ENCODE data around the gene SH3RF2.

SH3RF2 gene

GRCh38 chr5:145942201-145942600, 5.8 kb downstream of the SH3RF2 start:
- Histone ChIP-seq H3K4me2 (ENCODE audit: low read length) (no peak overlapping the region), H3K4me3 (ENCODE audit: low read depth, low read length, poor library complexity, severe bottlenecking) (no peak overlapping the region), H3K9me2 (ENCODE audit: low read depth, low read length) (no peaks in the 10 kb centered on the region), H3K27ac (ENCODE audit: low read depth, low read length, poor library complexity, severe bottlenecking) (no peak overlapping the region), H3K4me1 (ENCODE audit: insufficient read depth, low read length, severe bottlenecking) (no peaks in the 10 kb centered on the region), H3K79me2 (ENCODE audit: insufficient read depth, low read length) (no peaks in the 10 kb centered on the region), H3K9ac (ENCODE audit: low read length) (no peak overlapping the region), H3K36me3 (ENCODE audit: insufficient read depth, low read length) (no peaks in the 10 kb centered on the region), H3F3A (ENCODE audit: insufficient read depth, low read length) (no peaks in the 10 kb centered on the region), H2AFZ (ENCODE audit: low read length) (no peak overlapping the region), H3K9me3 (ENCODE audit: low read length) (no peaks in the 10 kb centered on the region), H4K20me1 (ENCODE audit: insufficient read depth, low read length) (no peaks in the 10 kb centered on the region), H3K27me3 (ENCODE audit: insufficient read depth, low read length) (no peaks in the 10 kb centered on the region)
- TF ChIP-seq CTCF (IDR thresholded peaks at IDR 0.05; ENCODE audit: low read length) (no peak), EZH2 (IDR thresholded peaks at IDR 0.05; ENCODE audit: borderline replicate concordance, low read length) (no peak)

GRCh38 chr5:145942749-145943148, 6.4 kb downstream of the SH3RF2 start:
- H3K4me3 ChIP-seq (ENCODE audit: low read depth, low read length, poor library complexity, severe bottlenecking) = no peak overlapping the region
- no peaks in the 10 kb centered on the region for H4K20me1 ChIP-seq (ENCODE audit: insufficient read depth, low read length)
- no peak overlapping the region for H2AFZ ChIP-seq (ENCODE audit: low read length)
- H3K9ac ChIP-seq (ENCODE audit: low read length) = no peak overlapping the region
- H3K36me3 ChIP-seq (ENCODE audit: insufficient read depth, low read length) = no peaks in the 10 kb centered on the region
- no peaks in the 10 kb centered on the region for H3K9me2 ChIP-seq (ENCODE audit: low read depth, low read length)
- H3K4me2 ChIP-seq (ENCODE audit: low read length) = no peak overlapping the region
- no peaks in the 10 kb centered on the region for H3K9me3 ChIP-seq (ENCODE audit: low read length)
- TF ChIP-seq EZH2 (IDR thresholded peaks at IDR 0.05; ENCODE audit: borderline replicate concordance, low read length) = no peak
- TF ChIP-seq CTCF (IDR thresholded peaks at IDR 0.05; ENCODE audit: low read length) = no peak
- no peak overlapping the region for H3K27ac ChIP-seq (ENCODE audit: low read depth, low read length, poor library complexity, severe bottlenecking)
- no peaks in the 10 kb centered on the region for H3K4me1 ChIP-seq (ENCODE audit: insufficient read depth, low read length, severe bottlenecking)
- no peaks in the 10 kb centered on the region for H3F3A ChIP-seq (ENCODE audit: insufficient read depth, low read length)
- H3K27me3 ChIP-seq (ENCODE audit: insufficient read depth, low read length) = no peaks in the 10 kb centered on the region
- H3K79me2 ChIP-seq (ENCODE audit: insufficient read depth, low read length) = no peaks in the 10 kb centered on the region

- H3K27ac ChIP-seq (ENCODE audit: low read depth, low read length, poor library complexity, severe bottlenecking) = no peak overlapping the region
- H3K9ac ChIP-seq (ENCODE audit: low read length) = no peak overlapping the region
- no peaks in the 10 kb centered on the region for H3K36me3 ChIP-seq (ENCODE audit: insufficient read depth, low read length)
- no peak for TF ChIP-seq CTCF (IDR thresholded peaks at IDR 0.05; ENCODE audit: low read length)
- no peak for TF ChIP-seq EZH2 (IDR thresholded peaks at IDR 0.05; ENCODE audit: borderline replicate concordance, low read length)
- H3K4me3 ChIP-seq (ENCODE audit: low read depth, low read length, poor library complexity, severe bottlenecking) = no peak overlapping the region
- H2AFZ ChIP-seq (ENCODE audit: low read length) = no peak overlapping the region
- H3K9me3 ChIP-seq (ENCODE audit: low read length) = no peaks in the 10 kb centered on the region
- H4K20me1 ChIP-seq (ENCODE audit: insufficient read depth, low read length) = no peaks in the 10 kb centered on the region
- no peaks in the 10 kb centered on the region for H3K9me2 ChIP-seq (ENCODE audit: low read depth, low read length)
- H3F3A ChIP-seq (ENCODE audit: insufficient read depth, low read length) = no peaks in the 10 kb centered on the region
- H3K4me1 ChIP-seq (ENCODE audit: insufficient read depth, low read length, severe bottlenecking) = no peaks in the 10 kb centered on the region
- H3K27me3 ChIP-seq (ENCODE audit: insufficient read depth, low read length) = no peaks in the 10 kb centered on the region
- no peak overlapping the region for H3K4me2 ChIP-seq (ENCODE audit: low read length)
- H3K79me2 ChIP-seq (ENCODE audit: insufficient read depth, low read length) = no peaks in the 10 kb centered on the region
Measured at GRCh38 chr5:145943674-145944121, 7.3 kb downstream of the SH3RF2 start.

Data from OCI-LY1 (cell line).